ACC112 (cell line): ENCODE measurements around the gene SYNDIG1.

Experiments used
- H2AFZ ChIP-seq: fragments of 200-600 bp; sonication (generic); one replicate; pipeline ENCODE4 v1.6.0; 2017; ENCODE audit warnings: antibody characterized with exemption, low read length; ENCODE audit not compliant: unreplicated experiment
- H3K27ac ChIP-seq: fragments of 200-600 bp; sonication (generic); 2 replicates; pipeline ENCODE4 v1.5.1; 2014; ENCODE audit warnings: low read depth, mild to moderate bottlenecking, antibody characterized with exemption, low read length, moderate library complexity
- H3K27me3 ChIP-seq: fragments of 200-600 bp; sonication (generic); 2 replicates; pipeline ENCODE4 v1.6.1; 2014; ENCODE audit warnings: mild to moderate bottlenecking, antibody characterized with exemption, low read length, moderate library complexity, mixed read lengths; ENCODE audit not compliant: insufficient read depth
- H3K36me3 ChIP-seq: fragments of 200-600 bp; sonication (generic); 2 replicates; pipeline ENCODE4 v1.6.1; 2016; ENCODE audit warnings: mild to moderate bottlenecking, antibody characterized with exemption, low read length, moderate library complexity, mixed read lengths; ENCODE audit not compliant: insufficient read depth
- H3K4me1 ChIP-seq: fragments of 200-600 bp; sonication (generic); one replicate; pipeline ENCODE4 v1.6.1; 2016; ENCODE audit warnings: low read length, mixed read lengths; ENCODE audit not compliant: insufficient read depth, unreplicated experiment, control insufficient read depth
- H3K4me3 ChIP-seq: fragments of 200-600 bp; sonication (generic); 2 replicates; pipeline ENCODE4 v1.5.1; 2014; ENCODE audit warnings: mild to moderate bottlenecking, low read depth, low read length
- H3K79me2 ChIP-seq: fragments of 200-600 bp; sonication (generic); one replicate; pipeline ENCODE4 v1.6.0; 2016; ENCODE audit warnings: low read length; ENCODE audit not compliant: control insufficient read depth, unreplicated experiment, insufficient read depth

SYNDIG1 gene

GRCh38 chr20:24577271-24577909 lies 108.0 kb downstream of the SYNDIG1 start:
- no peaks in the 10 kb centered on the region for H3K27me3 ChIP-seq
- no peaks in the 10 kb centered on the region for H3K79me2 ChIP-seq
- H2AFZ ChIP-seq, result no peak overlapping the region
- no peaks in the 10 kb centered on the region for H3K36me3 ChIP-seq
- no peaks in the 10 kb centered on the region for H3K4me1 ChIP-seq
- H3K4me3 ChIP-seq, result no peak overlapping the region
- no peak overlapping the region for H3K27ac ChIP-seq

- no peak overlapping the region for H3K4me3 ChIP-seq
- no peaks in the 10 kb centered on the region for H3K27me3 ChIP-seq
Measured at GRCh38 chr20:24578567-24579415, 109.4 kb downstream of the SYNDIG1 start.

GRCh38 chr20:24579475-24579874 lies 110.0 kb downstream of the SYNDIG1 start:
- H3K4me1 ChIP-seq, result no peaks in the 10 kb centered on the region
- H3K36me3 ChIP-seq, result no peaks in the 10 kb centered on the region
- H3K27me3 ChIP-seq, result no peaks in the 10 kb centered on the region
- no peak overlapping the region for H3K27ac ChIP-seq
- H2AFZ ChIP-seq, result no peak overlapping the region
- H3K79me2 ChIP-seq, result no peaks in the 10 kb centered on the region
- H3K4me3 ChIP-seq, result no peak overlapping the region

More at GRCh38 chr20:24578567-24579415, 109.4 kb downstream of the SYNDIG1 start:
- Histone ChIP-seq H2AFZ (no peak overlapping the region), H3K79me2 (no peaks in the 10 kb centered on the region), H3K27ac (no peak overlapping the region), H3K36me3 (no peaks in the 10 kb centered on the region), H3K4me1 (no peaks in the 10 kb centered on the region)

- H3K36me3 ChIP-seq, result no peaks in the 10 kb centered on the region
- H3K27ac ChIP-seq, result no peak overlapping the region
- no peaks in the 10 kb centered on the region for H3K79me2 ChIP-seq
- no peak overlapping the region for H3K4me3 ChIP-seq
- no peaks in the 10 kb centered on the region for H3K27me3 ChIP-seq
- H3K4me1 ChIP-seq, result no peaks in the 10 kb centered on the region
- no peak overlapping the region for H2AFZ ChIP-seq
Measured at GRCh38 chr20:24580006-24580405, 110.6 kb downstream of the SYNDIG1 start.

- Histone ChIP-seq H3K4me1 (no peaks in the 10 kb centered on the region), H3K27ac (no peak overlapping the region), H3K4me3 (no peak overlapping the region), H3K27me3 (no peaks in the 10 kb centered on the region), H3K79me2 (no peaks in the 10 kb centered on the region), H2AFZ (no peak overlapping the region), H3K36me3 (no peaks in the 10 kb centered on the region)
Measured at GRCh38 chr20:24580855-24581254, 111.4 kb downstream of the SYNDIG1 start.

- no peak overlapping the region for H3K27ac ChIP-seq
- no peaks in the 10 kb centered on the region for H3K4me1 ChIP-seq
- no peaks in the 10 kb centered on the region for H3K79me2 ChIP-seq
- H3K36me3 ChIP-seq, result no peaks in the 10 kb centered on the region
- H2AFZ ChIP-seq, result no peak overlapping the region
- no peak overlapping the region for H3K4me3 ChIP-seq
- H3K27me3 ChIP-seq, result no peaks in the 10 kb centered on the region
Measured at GRCh38 chr20:24581443-24582170, 112.2 kb downstream of the SYNDIG1 start.

GRCh38 chr20:24582373-24583168 lies 113.1 kb downstream of the SYNDIG1 start:
- Histone ChIP-seq H3K4me3 (no peak overlapping the region), H3K27me3 (no peaks in the 10 kb centered on the region), H2AFZ (no peak overlapping the region), H3K4me1 (no peaks in the 10 kb centered on the region), H3K79me2 (no peaks in the 10 kb centered on the region), H3K36me3 (no peaks in the 10 kb centered on the region), H3K27ac (no peak overlapping the region)

GRCh38 chr20:24583169-24583792 lies 113.9 kb downstream of the SYNDIG1 start:
- H3K36me3 ChIP-seq, result no peaks in the 10 kb centered on the region
- H3K4me3 ChIP-seq, result no peak overlapping the region
- H3K27me3 ChIP-seq, result no peaks in the 10 kb centered on the region
- H3K27ac ChIP-seq, result no peak overlapping the region
- H2AFZ ChIP-seq, result no peak overlapping the region
- H3K4me1 ChIP-seq, result no peaks in the 10 kb centered on the region
- no peaks in the 10 kb centered on the region for H3K79me2 ChIP-seq

GRCh38 chr20:24584078-24584477 lies 114.6 kb downstream of the SYNDIG1 start:
- H3K27me3 ChIP-seq, result no peaks in the 10 kb centered on the region
- no peak overlapping the region for H3K4me3 ChIP-seq
- no peaks in the 10 kb centered on the region for H3K79me2 ChIP-seq
- no peak overlapping the region for H3K27ac ChIP-seq
- H2AFZ ChIP-seq, result no peak overlapping the region
- no peaks in the 10 kb centered on the region for H3K4me1 ChIP-seq
- H3K36me3 ChIP-seq, result no peaks in the 10 kb centered on the region
